Measurements from ENCODE around the gene SCAPER.

Gene SCAPER, protein sequence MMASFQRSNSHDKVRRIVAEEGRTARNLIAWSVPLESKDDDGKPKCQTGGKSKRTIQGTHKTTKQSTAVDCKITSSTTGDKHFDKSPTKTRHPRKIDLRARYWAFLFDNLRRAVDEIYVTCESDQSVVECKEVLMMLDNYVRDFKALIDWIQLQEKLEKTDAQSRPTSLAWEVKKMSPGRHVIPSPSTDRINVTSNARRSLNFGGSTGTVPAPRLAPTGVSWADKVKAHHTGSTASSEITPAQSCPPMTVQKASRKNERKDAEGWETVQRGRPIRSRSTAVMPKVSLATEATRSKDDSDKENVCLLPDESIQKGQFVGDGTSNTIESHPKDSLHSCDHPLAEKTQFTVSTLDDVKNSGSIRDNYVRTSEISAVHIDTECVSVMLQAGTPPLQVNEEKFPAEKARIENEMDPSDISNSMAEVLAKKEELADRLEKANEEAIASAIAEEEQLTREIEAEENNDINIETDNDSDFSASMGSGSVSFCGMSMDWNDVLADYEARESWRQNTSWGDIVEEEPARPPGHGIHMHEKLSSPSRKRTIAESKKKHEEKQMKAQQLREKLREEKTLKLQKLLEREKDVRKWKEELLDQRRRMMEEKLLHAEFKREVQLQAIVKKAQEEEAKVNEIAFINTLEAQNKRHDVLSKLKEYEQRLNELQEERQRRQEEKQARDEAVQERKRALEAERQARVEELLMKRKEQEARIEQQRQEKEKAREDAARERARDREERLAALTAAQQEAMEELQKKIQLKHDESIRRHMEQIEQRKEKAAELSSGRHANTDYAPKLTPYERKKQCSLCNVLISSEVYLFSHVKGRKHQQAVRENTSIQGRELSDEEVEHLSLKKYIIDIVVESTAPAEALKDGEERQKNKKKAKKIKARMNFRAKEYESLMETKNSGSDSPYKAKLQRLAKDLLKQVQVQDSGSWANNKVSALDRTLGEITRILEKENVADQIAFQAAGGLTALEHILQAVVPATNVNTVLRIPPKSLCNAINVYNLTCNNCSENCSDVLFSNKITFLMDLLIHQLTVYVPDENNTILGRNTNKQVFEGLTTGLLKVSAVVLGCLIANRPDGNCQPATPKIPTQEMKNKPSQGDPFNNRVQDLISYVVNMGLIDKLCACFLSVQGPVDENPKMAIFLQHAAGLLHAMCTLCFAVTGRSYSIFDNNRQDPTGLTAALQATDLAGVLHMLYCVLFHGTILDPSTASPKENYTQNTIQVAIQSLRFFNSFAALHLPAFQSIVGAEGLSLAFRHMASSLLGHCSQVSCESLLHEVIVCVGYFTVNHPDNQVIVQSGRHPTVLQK (N-terminal part only)

DNA sequence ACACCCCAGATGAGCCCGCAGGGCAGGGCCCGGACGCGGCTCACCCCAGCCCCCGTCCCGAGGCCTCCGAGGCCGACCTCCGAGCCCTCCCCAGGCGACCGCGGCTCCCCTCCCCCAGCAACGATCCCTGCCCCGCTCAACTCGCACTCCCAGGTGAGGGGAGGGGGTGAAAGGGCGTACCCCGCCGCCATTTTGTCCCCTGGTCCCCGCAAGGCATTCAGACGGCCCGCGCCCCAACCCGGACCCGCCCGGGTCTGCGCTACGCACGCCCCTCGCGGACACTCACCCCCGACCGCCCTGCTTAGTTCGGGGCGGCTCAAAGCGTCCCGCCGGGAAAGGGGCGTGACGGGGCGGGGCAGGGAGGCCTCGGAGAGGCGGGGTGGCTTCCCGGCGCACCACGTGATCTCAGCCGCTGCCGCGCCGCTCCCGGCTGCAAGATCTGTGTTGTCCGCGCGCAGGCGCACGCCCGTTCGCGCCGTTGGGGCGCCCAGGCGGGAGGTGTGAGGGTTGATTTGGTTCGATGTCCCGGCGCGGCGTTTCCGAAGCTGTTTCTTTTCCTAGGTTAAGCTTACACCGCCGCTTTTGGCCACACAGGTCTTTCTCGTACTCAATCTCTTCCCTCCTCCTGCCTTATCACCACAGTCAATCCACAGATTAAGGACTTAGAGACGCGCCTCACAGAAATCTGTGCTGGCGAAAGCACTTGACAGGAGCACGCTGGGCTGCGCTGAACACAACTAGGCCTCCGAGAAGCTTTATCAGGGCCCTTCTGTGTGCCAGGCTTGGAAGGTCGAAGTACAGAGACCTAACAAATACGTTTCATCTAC, at the start of gene SCAPER:
Gene SCAPER, minus strand, starts transcription at position 328 of the 827 bp plus-strand sequence. CDS start 21,523 bp downstream, outside the sequence.
- peak; percentile 94 for DNase-seq

DNA sequence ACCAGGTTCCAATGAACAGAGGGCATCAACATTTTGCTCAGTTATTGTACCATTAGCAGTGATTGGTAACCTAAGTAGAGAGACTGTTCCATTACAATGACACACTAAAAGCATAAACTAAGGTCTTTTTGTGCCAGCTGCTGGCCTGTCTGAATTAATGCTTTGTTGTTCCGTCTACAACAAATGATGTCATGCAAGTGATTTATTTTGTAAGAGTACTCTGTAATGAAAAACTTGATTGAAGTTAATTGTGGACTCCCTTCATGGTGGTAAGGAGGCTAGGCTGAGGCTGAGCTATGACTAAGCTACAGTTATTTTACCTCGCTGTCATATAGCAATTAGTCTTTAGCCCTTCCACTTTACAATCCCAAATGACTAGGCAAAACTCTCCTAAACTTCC, 49.6 kb upstream of the SCAPER start:
- no peak for DNase-seq

DNA sequence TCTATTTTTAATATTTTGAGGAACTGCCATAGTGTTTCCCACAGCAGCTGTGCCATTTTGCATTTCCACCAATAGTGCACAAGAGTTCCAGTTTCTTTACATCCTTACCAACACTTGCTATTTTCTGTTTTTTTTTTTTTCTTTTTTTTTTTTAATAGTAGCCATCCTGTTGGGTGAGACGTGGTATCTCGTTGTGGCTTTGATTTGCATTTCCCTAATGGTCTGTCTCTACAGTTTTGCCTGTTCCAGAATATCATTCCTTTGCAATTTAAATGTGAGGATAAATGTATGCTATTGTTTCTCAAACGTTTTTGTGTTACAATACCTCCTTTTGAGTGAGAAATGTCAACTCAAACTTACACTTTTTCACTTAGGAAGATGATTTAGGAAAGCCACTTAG, 48.8 kb upstream of the SCAPER start:
- no peak for DNase-seq

DNA sequence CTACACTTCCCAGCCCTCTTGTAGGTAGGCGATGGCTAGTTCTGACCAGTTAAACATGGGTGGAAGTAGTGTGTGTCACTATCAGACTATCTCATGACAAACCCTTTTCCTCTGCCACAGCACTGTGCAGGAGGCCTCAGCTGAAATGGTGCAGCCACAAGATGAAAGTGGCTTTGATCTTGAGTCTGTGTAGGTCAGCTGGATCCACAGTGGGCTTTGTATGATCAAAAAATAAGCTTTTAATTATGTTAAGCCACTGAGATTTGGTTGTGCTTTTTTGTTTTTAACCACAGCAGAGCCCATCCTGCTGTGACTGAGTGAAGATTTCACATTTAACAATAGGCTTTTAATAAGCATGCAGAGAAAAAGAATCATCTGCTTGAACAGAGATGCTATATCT, 46.1 kb upstream of the SCAPER start:
- DNase-seq = peak; percentile 61

DNA sequence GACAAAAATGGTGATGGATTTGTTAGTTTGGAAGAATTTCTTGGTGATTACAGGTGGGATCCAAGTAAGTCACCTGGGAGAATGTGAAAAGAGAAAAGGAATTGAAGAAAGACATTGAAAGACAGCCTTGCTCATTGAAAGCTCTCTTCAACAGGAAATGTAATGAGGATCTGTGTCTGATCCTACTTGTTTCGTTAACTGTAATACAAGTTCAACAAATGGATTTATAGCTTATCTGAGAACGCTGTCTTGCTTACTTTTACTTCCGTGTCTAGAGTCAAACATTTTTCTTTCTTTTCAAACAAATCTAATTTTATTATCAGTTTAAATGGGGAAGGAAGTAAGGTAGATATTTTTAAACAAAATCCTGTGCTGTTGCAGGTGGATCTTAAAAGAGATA, 42.3 kb upstream of the SCAPER start:
- DNase-seq = no peak

DNA sequence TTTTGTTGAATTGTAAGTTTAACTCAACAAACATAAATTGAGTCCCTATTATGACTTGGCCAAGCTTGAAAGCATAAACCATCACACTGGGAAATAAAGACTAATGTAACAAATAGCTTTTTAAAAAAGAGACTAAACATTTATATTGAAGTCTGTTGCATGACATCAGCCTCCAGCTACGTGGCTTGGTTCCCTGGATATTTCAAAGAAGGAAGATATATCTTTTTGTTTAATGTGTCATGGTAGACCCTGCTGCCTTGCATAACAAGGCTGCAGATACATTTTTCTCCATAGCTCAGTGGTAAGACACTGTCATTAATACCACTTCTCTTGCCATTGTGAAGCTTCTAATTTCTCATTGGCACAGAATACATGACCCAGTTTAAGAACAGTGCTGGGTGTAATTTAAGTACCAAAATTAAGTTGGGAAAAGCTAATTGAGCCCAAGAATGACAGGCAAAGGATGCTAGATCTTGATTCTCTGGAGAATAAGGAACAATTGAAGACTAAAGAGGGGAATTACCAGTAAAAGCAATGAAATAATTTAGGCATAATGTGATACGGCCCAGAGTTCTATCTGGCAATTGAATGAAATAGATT, 40.5 kb upstream of the SCAPER start:
- DNase-seq = no peak

DNA sequence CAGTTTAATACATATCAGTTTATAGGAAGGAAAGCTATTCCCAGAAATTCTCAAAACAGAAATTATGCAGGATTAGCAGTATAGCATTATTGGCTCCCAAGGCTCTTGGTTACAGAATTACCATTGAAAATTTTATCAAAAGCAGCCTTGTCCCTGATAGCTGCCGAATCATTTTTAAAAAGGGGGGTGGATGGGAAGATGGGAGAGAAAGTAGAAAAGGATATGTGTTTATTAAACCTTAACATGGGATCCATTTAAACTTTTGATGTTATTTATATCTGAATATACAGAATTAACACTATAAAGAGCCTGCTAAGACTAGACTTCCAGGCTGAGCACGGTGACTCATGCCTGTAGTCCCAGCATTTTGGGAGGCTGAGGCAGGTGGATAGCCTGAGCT, 37.2 kb upstream of the SCAPER start:
- DNase-seq = no peak

DNA sequence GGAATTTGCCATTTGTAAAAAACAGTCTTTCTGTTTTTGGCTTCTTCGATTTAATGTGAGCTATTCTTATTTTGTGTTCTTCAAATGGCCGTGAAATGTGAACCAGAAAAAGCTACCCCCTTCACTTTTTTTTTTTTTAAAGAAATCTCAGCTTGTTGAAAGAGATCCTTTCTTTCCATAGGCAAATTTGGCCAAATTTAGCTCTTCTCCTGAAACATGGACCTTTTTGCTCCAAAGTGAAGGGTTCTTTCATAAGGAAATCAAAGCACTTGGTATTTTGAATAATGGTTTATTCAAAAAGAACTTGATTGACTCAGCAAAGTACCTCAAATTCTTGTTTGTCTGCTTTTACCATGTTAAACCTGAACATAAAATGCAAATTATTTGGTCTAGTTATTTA, 36.5 kb upstream of the SCAPER start:
- no peak for DNase-seq

DNA sequence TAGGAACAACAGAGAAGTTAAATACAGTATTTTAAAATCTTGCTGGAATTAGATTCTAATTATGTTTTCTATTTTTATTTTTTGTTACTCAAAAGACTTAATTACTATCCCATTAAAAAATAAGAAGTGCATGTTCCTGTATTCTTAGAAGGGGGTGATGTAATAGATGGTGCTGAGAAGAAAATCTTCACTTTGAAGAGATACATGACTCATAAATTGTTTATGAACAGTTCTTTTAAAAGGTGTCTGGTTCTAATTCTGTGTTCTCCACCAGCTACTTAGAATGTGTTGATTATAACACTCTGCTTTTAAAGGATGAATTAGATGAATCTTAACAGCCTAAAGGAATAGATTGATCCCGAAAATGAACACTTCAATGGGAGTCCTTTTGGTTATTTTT, 34.6 kb upstream of the SCAPER start:
- DNase-seq = peak; percentile 15

DNA sequence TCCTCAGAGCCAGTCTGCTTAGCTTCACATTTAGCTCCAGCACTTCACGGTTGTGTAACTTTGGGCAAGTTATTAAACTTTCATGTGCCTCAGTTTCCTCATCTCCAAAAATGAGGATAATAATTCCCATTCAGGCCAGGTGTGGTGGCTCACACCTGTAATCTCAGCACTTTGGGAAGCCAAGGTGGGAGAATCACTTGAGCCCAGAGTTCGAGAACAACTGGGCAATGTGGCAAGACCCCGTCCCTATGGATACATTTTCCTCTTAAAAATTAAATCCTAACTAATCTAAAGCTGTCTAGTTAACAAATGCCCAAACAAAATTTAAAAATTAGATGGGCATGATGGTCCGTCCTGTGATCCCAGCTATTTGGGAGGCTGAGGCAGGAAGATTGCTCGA, 33.6 kb upstream of the SCAPER start:
- no peak for DNase-seq

DNA sequence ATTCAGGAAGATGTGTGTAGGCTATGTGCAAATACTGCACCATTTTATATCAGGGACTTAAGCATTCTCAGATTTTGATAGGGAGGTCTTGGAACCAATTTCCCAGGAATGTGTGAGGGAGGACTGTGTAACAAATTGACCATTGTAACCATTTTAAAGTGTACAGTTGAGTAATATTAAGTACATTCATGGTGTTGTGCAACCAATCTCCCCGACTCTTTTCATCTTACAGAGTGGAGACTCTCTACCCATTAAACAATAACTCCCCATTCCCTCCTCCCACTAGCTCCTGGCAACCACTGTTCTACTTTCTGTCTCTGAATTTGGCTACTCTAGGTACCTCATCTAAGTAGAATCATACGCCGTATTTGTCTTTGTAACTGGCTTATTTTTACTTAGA, 31.5 kb upstream of the SCAPER start:
- no peak for DNase-seq

DNA sequence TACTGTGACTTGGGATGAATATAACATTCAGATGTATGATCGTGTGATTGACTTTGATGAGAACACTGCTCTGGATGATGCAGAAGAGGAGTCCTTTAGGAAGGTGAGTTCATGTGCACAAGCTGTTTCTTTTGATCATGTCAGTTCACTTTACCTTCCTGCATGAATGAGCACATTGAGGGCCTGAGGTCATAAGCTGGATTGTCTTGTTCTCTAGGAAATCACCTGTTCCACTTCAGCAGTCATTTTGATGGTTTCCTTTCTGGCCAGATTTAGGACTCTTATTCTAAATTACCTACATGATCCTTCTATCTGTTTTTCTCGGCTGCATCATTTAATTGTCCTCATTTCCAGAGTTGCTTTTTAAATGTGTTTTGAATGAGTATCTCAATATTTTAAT, 30.5 kb upstream of the SCAPER start:
- no peak for DNase-seq

DNA sequence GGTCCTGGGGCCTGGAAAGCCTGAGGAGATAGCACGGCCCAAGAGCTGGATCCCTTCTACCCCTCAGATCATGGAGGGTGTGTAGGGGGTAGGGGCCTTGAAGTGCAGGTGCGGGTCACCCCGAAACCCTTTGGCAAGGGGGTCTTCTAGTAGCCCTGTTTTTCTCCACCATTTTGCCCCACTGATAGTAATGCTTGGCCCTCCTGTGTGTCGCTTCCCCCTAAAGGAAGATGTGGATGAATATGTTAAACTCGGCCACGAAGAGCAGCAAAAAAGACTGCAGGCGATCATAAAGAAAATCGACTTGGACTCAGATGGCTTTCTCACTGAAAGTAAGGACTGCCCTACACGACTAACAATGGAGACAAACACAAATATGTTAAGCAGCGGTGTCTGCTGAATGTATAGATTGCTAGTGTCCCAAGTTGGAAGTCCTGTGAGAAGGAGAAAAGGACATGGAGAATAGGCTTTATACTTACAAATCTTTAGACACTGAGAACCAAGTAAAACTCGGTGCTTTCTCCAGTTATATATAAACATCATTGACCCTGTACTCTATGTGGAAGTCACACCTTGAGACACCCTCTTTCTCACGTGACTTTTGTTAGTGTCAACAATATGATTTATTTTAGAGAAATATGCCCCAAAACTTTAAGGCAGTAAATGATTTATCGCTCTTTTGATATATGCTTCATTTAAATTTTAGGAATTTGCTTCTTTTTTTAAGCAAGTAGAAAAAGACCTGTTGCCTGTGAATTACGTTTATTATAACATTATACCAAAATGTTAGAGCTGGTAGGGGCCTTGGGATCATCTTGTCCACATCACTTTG, 27.2 kb upstream of the SCAPER start:
- peak; percentile 50 for DNase-seq

DNA sequence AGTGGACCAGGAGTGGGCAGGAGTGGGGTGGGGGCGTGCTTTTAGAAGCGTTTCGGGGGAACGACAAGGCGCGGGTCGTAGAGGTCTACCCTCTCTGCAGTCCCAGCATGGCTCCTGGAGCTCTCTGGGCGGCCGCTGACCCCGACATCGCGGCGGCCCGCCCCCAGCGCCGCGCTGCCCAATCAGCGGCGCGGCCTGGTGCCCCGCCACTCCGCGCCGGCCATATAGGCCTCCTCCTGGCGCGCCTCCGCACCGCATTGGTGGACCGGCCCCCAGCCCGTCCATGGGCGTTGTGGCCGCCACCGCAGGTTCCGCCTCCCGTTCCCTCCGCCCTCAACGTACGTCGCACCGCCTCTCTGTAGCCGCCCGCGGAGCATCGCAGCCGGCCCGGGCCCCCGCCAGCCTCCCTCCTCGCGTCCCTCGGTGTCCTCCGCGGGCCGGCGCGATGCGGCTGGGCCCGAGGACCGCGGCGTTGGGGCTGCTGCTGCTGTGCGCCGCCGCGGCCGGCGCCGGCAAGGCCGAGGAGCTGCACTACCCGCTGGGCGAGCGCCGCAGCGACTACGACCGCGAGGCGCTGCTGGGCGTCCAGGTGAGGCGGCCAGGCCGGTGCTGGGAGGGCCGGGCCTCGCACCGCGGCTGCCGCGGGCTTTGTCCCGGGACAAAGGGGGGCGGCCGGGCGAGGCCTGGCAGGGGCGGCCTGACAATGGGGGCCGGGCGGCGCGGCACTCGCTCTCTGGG, 26.4 kb upstream of the SCAPER start, which contains the start of gene RCN2:
Gene RCN2, plus strand, starts transcription at position 353 of the 738 bp plus-strand sequence. Its CDS starts 93 bp downstream, at position 446.
- DNase-seq = peak; percentile 98

DNA sequence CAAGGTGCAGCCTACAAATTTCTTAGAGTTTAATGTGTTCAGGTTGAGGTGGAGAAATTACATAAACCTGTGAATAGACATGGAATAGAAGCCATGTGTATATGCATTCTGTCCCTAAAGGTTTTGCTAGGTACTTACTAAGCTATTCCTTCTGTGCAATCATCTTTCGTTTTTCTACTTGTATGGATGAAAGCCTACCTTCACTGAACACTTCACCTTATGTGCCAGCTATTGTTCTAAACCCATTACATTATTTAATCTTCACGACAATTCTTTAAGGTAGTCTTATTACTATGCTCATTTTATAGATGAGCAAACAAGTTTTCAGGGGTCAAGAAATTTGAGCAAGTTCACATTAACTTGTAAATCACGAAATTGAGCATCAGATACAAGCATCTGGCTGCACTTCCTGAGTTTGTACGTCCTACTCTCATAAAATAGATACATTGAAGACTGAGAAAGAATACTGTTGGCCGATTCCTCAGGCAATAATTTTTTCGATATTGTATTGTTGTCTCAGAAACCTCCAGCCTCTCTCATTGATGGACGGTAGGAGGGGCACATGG, 25.8 kb upstream of the SCAPER start:
- peak; percentile 25 for DNase-seq

DNA sequence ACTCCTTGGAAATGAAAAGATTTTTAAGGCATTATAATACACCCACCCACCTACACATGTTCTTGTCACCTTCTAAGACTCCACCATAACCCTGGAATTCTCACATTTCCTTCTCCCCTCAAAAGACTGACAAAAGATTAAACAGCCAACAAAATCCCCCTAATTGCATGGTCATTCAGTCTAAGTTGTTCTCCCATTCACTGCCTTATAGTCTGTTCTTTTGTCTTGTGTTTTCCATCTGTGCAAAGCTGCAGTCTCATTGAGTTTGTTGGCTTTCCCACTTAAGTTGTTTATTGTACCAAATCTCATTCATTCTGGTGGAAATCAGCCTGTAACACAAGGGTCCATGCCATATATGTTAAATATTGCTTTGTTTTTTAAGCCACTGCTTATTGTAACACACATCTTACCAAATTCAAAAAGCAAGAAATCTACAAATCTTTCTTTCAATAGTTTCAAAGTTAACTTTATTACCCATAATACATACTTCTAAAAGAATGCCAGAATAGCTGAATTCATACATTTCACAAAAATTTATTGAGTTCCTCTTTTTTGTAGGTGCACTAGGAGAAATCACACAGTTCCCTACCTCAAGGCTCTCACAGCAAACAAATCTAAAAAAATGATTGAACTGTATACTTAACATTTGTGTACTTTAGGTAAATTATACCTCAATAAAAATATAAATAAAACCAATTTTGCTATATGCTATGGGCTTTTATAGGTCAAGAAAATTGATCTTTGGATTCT, 24.0 kb upstream of the SCAPER start:
- DNase-seq = no peak

DNA sequence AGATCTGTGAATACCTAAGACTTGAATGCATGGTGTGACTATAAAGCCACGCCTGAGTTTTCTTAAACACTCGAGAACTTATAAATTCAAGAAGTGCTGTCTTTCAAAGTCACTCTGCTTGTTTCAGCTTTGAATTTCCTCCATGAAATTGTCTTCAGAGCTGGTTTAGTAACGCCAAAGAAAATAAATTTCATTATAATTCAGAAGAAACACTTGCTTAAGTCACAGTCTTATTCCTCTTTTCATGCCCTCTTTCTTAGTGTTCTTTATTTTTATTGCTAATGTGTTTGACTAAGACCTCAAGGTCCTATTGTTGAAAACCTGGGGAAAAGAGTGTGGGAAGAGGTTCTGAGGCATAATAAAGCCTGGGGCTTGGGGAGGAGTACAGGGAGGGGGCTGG, 23.1 kb upstream of the SCAPER start:
- DNase-seq = no peak

DNA sequence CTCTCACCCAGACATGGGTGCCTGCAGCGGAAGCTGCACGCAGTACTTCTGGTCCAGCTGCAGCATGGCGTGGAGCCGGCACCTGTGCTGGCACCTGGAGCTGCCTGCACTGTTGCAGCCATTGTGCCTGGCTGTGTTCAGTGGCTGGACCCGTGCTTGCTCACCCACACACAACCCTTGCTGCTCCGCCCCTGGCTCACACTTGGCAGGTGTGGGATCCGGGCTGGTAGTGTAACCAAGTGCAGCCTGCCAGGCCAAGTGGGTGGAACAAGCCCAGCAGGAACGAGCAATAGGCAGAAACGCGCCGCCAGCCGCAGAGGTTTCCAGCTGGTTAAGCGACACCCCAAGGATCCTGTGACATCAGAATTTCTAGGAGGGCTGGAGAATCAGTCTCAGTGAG, 11.2 kb upstream of the SCAPER start:
- DNase-seq = no peak

DNA sequence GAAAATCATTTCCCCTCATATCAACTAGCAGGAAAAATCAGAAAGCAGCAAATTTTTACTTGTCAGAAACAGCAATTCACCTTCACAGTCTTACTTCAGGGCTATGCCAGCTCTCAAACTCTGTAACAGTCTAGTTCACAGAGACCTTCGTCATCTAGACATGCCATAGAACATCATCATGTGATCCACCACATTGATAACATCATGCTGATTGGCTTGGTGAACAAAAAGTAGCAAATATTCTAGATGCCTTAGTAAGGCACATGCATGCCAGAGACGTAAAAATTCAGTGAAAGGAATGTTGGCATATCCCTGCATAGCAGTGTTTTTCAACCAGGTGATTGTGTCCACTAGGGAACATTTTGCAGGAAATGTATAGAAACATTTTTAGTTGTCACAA, 8.6 kb upstream of the SCAPER start:
- DNase-seq = no peak

All from hematopoietic multipotent progenitor cell treated with erythropoietin and hydrocortisone succinate and interleukin-3 and kit ligand, for 4 days (in vitro differentiated cells).